Activated naive CD4-positive, alpha-beta T cell treated with anti-CD3 and anti-CD28 coated beads, Interleukin-2, amount 50 U/mL, for 24 hours (primary cell): ENCODE results near the gene ZNF813.
A peak's percentile ranks its signal among the peaks of the same experiment; 100 is the strongest.
"Not testable (repeated sequence)": the region's sequence is repeated elsewhere in the genome, so short reads cannot be mapped to it uniquely, and the experiment has no call there.

Experiments
- H3K27ac Mint-ChIP-seq: one replicate; pipeline ENCODE4 v1.8.0; 2021; ENCODE audit warnings: mild to moderate bottlenecking, mixed read lengths
- H3K27me3 Mint-ChIP-seq: one replicate; pipeline ENCODE4 v1.8.0; 2021; ENCODE audit warnings: mixed read lengths
- H3K36me3 Mint-ChIP-seq: one replicate; pipeline ENCODE4 v1.8.0; 2021; ENCODE audit warnings: mixed read lengths
- H3K4me1 Mint-ChIP-seq: one replicate; pipeline ENCODE4 v1.8.0; 2021; ENCODE audit warnings: mixed read lengths
- H3K4me3 Mint-ChIP-seq: one replicate; pipeline ENCODE4 v1.8.0; 2021; ENCODE audit warnings: mild to moderate bottlenecking, mixed read lengths
- H3K9me3 Mint-ChIP-seq: one replicate; pipeline ENCODE4 v1.8.0; 2021; ENCODE audit warnings: mixed read lengths

Gene ZNF813

DNA sequence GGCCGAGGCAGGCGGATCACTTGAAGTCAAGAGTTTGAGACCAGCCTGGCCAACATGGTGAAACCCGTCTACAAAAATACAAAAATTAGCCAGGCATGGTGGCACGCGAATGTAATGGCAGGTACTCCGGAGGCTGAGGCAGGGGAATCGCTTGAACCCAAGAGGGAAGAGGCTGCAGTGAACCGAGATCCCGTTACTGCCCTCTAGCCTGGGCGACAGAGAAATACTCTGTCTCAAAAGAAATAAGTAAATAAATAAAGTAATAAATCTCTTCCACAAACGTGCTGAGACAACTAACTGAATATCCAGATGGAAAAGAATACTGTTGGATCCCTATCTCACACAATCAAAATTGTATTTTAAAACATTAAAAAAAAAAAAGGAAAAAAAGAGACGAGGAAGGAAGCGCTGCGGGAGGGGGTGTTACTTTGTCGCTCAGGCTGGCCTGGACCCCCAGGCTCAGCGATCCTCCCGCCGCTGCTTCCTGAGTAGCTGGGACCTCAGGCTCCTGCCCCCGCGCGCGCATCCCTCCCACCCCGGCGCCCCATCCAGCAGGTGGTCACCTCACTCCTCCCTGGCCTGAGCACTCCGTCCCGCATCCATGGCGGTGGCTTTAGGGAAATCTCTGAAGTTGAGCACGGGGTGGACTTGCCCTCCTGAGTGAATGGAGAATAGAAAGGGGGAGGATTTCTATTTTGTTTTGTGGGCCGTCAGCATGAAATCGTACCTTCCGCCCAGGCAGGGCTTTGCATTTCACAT is 628 bp upstream of the ZNF813 start:
- H3K4me1 Mint-ChIP-seq, result peaks cover 35% of the 10 kb centered on the region
- peaks cover 11% of the 10 kb centered on the region for H3K27me3 Mint-ChIP-seq
- peaks cover 32% of the 10 kb centered on the region for H3K36me3 Mint-ChIP-seq
- peak overlapping the region; percentile 90 for H3K4me3 Mint-ChIP-seq
- no peak overlapping the region for H3K27ac Mint-ChIP-seq
- H3K9me3 Mint-ChIP-seq, result peaks cover 4% of the 10 kb centered on the region

DNA sequence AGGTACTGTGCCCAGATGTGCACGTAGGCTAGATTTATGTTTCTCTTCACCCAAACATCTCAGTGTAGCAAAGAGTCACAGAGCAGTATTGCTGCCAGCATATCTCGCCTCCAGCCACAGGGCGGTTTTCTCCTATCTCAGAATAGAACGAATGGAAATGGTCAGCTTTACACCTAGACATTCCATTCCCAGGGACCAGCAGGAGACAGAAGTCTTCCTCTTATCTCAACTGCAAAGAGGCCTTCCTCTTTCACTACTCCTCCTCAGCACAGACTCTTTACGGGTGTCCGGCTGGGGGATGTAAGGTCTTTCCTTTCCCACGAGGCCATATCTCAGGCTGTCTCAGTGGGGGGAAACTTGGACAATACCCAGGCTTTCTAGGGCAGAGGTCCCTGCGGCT is 1.1 kb downstream of the ZNF813 start:
- not testable (repeated sequence) for H3K27ac Mint-ChIP-seq, H3K27me3 Mint-ChIP-seq, H3K9me3 Mint-ChIP-seq
- Mint-ChIP-seq H3K36me3 (peaks cover 36% of the 10 kb centered on the region), H3K4me3 (peak overlapping the region; percentile 90), H3K4me1 (peaks cover 39% of the 10 kb centered on the region)

DNA sequence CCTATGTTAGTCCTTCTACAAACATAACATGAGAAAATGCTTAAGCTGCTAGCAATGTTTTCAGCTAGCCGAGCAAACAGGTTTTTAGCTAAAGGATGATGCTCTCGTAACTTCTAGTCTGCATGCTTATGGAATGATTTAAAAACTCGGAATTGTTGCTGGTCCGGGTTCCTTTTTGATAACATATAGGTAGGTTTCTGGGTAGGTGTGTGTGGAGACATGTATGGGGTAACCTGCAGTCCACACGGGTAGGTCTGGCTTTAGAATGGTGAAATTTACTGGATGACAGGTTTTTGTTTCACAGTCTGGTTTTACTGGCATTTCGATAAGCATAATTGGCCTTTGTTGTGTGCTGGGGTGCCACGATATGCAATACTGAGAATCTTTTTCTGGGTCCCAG is 4.4 kb downstream of the ZNF813 start:
- Mint-ChIP-seq H3K4me1 (peaks cover 41% of the 10 kb centered on the region), H3K27ac (no peak overlapping the region), H3K36me3 (peaks cover 54% of the 10 kb centered on the region), H3K27me3 (no peaks in the 10 kb centered on the region), H3K9me3 (no peaks in the 10 kb centered on the region), H3K4me3 (no peak overlapping the region)

DNA sequence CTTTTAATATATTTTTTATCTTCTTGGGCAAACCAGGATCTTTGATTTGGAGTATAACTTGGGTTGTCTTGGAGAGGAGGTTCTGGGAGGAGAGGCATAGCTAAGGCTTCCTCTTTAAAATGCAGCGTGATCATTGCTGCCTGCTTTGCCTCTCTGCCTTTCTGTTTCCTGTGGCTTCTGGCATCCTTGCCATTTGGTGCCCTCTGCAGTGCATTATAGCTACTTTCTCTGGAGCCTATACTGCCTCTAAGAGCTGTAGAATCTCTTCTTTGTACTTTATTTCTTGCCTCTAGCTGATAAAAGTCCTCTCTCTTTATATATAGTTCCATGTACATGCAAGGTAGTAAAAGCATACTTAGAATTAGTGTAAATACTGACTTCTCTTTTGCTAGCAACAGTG is 7.3 kb downstream of the ZNF813 start:
- H3K27ac Mint-ChIP-seq, H3K4me3 Mint-ChIP-seq, H3K9me3 Mint-ChIP-seq: not testable (repeated sequence)

DNA sequence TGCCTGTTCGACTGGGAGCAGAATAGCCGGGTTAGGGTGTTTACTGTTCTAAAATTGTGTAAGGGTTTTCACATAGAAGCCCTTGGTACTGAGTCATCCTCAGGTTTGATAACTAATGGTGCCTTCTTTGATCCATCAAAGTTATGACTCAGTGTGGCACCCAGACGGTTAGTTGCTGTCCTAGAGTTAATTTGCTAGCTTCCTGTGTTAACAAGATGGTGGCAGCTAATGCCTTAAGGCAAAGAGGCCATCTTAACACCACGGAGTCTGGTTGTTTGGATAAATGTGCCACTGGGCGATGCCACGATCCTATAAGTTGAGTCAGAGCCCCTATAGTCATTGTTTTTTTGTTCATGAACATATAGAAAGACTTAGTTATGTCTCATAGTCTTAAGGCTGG is 7.9 kb downstream of the ZNF813 start:
- H3K9me3 Mint-ChIP-seq, H3K27ac Mint-ChIP-seq, H3K27me3 Mint-ChIP-seq, H3K4me3 Mint-ChIP-seq: not testable (repeated sequence)
- H3K36me3 Mint-ChIP-seq, result peaks cover 70% of the 10 kb centered on the region
- H3K4me1 Mint-ChIP-seq, result peaks cover 15% of the 10 kb centered on the region

More for the DNA sequence above, 7.3 kb downstream of the ZNF813 start:
- H3K27me3 Mint-ChIP-seq, result not testable (repeated sequence)
- Mint-ChIP-seq H3K4me1 (peaks cover 19% of the 10 kb centered on the region), H3K36me3 (peaks cover 70% of the 10 kb centered on the region)

DNA sequence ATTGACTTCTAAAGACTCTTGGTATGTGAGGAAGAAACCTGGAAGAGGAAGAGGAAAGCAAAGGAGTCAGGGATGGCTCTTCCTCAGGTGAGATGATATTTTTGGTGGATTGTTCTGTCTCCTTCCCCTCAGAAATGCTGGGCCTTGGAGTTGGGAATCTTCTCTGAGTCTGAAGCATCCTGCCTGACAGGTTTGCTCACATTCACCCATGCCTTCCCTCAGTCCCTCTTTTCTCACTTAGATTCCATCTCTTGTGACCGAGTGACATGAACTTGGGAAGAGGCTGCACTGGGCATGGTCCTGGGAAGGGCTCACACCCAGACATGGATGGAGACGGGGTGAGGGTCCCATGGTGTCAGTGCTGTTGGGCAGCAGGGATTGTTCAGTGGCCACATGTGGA is 16.2 kb downstream of the ZNF813 start:
- H3K27ac Mint-ChIP-seq, H3K4me3 Mint-ChIP-seq, H3K27me3 Mint-ChIP-seq, H3K4me1 Mint-ChIP-seq: not testable (repeated sequence)
- peaks cover 77% of the 10 kb centered on the region for H3K36me3 Mint-ChIP-seq
- H3K9me3 Mint-ChIP-seq, result peaks cover 12% of the 10 kb centered on the region

DNA sequence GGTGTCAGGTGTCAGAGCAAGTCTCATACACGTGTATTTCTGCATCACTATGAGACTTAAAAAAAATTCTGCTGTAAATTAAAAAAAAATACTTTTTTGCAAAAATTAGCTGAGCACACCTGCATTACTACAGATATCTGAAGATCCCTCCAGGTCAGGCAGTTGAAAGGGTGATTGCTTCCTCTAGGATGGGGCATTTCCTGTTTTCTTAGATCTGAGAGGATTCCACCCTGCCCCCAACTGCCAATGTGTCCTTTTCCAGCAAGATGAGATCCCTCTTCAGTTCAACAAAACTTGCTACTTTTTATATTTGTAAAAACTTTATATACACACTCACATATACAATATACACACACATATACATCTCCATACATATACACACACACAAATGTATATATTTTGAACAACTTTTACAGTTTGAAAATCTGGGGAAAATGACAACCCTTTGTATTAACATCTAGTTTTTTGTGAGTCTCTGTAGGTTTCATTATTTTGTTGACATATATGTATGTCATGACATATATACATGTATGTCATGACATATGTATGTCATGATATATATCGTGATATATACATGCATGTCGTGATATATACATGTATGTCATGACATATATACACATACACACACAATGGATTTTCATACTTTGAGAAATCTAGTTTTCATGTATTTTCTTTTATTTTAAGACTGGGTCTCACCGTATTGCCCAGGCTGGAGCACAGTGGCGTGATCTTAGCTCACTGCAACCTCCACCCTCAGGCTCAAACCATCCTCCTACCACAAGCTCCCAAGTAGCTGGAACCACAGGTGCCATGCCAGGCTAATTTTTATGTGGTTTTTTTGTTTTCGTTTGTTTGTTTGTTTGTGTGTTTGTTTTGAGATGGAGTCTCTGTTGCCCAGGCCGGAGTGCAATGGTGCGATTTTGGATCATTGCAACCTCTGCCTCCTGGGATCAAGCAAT is 17.8 kb downstream of the ZNF813 start:
- Mint-ChIP-seq H3K27me3 (no peaks in the 10 kb centered on the region), H3K4me1 (no peaks in the 10 kb centered on the region), H3K4me3 (no peak overlapping the region), H3K36me3 (peaks cover 71% of the 10 kb centered on the region), H3K9me3 (peaks cover 7% of the 10 kb centered on the region), H3K27ac (no peak overlapping the region)

DNA sequence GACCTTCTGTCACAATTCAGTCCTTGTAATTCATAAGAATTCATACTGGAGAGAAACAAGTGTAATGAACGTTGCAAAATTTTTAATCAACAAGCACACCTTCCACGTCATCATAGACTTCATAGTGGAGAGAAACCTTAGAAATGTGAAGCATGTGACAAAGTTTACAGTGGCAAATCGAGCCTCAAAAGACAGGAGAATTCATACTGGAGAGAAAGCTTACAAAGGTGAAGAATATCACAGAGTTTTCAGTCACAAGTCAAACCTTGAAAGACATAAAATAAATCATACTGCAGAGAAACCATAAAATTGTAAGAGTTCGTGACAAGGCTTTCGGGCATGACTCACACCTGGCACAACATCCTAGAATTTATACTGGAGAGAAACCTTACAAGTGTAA is 24.6 kb downstream of the ZNF813 start:
- Mint-ChIP-seq H3K27ac (no peak overlapping the region), H3K4me3 (no peak overlapping the region), H3K36me3 (peaks cover 61% of the 10 kb centered on the region), H3K27me3 (no peaks in the 10 kb centered on the region), H3K4me1 (no peaks in the 10 kb centered on the region), H3K9me3 (peaks cover 32% of the 10 kb centered on the region)

DNA sequence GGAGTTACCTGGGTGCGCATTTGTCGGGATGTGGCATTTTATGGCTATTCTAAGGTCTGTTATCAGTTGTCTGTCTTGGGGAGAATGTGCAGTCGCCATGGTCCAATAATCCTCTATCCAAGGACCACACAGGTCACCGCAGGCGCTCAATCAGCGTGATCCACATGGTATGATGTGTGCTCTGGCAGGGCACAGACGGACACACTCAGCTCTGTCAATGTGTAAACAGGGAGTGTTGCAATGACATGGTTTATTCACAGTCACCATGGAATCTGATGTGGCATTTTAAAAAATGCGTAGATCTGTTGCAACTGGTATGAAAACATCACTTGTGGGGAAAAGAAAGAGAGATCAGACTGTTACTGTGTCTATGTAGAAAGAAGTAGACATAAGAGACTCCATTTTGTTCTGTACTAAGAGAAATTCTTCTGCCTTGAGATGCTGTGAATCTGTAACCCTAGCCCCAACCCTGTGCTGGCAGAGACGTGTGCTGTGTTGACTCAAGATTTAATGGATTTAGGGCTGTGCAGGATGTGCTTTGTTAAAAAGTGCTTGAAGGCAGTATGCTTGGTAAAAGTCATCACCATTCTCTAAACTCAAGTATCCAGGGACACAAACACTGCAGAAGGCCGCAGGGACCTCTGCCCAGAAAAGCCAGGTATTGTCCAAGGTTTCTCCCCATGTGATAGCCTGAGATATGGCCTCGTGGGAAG is 29.9 kb downstream of the ZNF813 start:
- Mint-ChIP-seq H3K9me3 (peaks cover 22% of the 10 kb centered on the region), H3K36me3 (peaks cover 29% of the 10 kb centered on the region)
- H3K27ac Mint-ChIP-seq, H3K4me1 Mint-ChIP-seq, H3K4me3 Mint-ChIP-seq, H3K27me3 Mint-ChIP-seq: not testable (repeated sequence)

DNA sequence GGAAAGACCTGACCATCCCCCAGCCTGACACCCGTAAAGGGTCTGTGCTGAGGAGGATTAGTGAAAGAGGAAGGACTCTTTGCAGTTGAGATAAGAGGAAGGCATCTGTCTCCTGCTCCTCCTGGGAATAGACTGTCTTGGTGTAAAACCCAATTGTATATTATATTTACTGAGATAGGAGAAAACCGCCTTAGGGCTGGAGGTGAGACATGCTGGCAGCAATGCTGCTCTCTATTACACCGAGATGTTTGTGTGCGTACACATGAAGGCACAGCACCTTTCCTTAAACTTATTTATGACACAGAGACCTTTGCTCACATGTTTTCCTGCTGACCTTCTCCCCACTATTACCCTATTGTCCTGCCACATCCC is 30.5 kb downstream of the ZNF813 start:
- H3K4me3 Mint-ChIP-seq, H3K4me1 Mint-ChIP-seq, H3K27me3 Mint-ChIP-seq, H3K27ac Mint-ChIP-seq: not testable (repeated sequence)
- Mint-ChIP-seq H3K36me3 (peaks cover 25% of the 10 kb centered on the region), H3K9me3 (peaks cover 19% of the 10 kb centered on the region)

DNA sequence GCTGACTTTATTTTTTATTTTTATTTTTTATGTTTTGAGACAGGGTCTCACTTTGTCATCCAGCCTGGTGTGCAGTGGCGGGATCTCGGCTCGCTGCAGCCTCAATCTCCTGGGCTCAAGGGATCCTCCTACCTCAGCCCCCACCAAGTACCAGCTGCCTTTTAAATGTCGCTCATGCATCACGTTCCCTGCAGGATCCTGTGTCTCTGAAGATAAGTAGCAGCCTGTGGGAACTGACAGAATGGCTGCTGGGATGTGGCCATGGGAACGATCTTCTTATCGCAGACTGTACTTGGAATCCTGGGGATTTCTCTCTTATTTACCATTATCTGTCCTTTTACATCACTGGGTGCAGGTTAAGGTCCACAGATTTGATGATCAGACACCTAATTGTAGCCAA is 35.6 kb downstream of the ZNF813 start:
- peaks cover 13% of the 10 kb centered on the region for H3K9me3 Mint-ChIP-seq
- not testable (repeated sequence) for H3K4me1 Mint-ChIP-seq, H3K36me3 Mint-ChIP-seq, H3K27ac Mint-ChIP-seq, H3K4me3 Mint-ChIP-seq, H3K27me3 Mint-ChIP-seq

DNA sequence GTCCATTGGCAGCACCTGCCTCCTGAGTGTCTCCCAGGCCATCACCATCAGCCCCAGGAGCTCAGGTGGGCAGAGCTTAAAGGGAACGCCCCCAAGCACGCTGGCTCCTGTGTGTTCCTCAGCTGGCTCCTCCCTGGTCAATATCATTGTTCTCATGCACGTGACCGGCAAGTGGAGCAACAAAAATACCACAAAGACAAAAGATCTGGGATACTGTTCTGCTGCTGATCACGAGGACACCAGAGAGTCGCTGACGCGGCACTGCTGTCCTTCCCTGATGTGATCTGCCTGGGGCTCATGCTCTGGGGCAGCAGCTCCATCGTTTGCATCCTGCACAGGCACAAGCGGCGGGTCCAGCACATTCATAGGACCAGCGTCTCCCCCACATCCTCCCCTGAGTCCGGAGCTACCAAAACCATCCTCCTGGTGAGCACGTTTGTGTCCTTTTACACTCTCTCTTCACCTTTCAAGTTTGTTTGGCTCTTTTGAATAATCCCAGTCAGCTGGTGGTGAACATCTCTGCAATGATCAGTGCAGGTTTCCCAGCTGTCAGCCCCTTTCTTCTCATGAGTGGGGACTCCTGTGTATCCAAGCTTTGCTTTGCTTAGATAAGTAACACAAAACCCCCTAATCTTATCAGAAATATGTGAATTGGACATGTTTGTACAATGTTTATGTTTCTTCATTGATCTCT is 36.3 kb downstream of the ZNF813 start:
- H3K4me3 Mint-ChIP-seq, H3K27ac Mint-ChIP-seq, H3K4me1 Mint-ChIP-seq, H3K27me3 Mint-ChIP-seq, H3K9me3 Mint-ChIP-seq, H3K36me3 Mint-ChIP-seq: not testable (repeated sequence)

DNA sequence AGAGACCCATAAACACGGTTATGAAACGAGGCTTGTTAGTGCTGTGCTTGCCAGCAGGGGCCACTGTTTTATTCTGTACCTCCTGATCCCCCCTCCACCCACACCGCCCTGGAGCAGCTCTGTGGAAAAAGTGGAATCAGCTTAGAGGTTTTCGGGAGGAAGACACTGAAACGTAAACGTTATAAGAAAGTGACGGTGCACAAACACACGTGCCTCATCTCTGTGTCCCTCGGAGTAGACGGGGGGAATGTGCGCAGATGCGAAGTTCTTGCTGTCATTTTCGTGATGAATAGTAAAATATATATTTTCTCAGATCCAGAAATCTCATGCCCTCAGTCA is 36.8 kb downstream of the ZNF813 start:
- not testable (repeated sequence) for H3K4me1 Mint-ChIP-seq, H3K27ac Mint-ChIP-seq, H3K27me3 Mint-ChIP-seq, H3K9me3 Mint-ChIP-seq, H3K36me3 Mint-ChIP-seq, H3K4me3 Mint-ChIP-seq

DNA sequence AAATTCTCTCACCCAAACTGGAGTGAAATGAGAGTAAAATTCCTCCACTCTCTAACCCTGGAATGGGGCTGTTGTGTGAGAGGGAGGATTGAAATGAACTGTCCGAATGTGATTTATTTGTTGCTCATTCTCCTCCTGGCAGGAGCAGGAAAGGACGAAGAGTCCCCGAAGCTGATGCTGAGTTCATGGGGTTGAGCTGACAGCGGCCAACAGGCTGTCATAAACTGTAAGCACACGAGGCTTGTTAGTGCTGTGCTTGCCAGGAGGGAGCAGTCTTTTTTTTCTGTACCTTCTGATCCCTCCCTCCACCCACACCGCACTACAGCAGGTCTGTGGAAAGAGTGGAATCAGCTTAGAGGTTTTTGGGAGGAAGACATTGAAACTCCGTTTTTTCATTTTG is 37.4 kb downstream of the ZNF813 start:
- peaks cover 7% of the 10 kb centered on the region for H3K27me3 Mint-ChIP-seq
- H3K36me3 Mint-ChIP-seq, result peaks cover 5% of the 10 kb centered on the region
- no peak overlapping the region for H3K27ac Mint-ChIP-seq
- no peaks in the 10 kb centered on the region for H3K4me1 Mint-ChIP-seq
- H3K9me3 Mint-ChIP-seq, result peaks cover 9% of the 10 kb centered on the region
- no peak overlapping the region for H3K4me3 Mint-ChIP-seq

DNA sequence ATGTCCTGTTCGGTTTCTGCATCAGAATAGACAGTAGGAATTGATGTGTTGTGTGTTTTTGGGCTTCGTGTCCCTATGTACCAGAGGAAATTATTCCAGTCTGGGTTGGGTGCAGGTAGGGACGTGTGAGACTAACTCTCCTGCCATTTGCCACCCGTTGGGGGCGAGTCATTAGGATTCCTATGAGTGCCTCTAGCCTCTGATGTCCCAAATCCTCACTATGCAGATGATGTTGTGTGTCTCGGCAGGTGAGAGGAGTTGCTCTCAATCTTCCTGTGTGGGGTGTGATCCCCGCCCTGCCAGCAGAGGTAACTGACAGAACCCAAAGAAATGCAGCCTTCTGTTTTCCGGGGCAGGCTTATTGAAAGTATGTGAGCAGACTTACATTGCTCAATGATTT is 39.2 kb downstream of the ZNF813 start:
- no peaks in the 10 kb centered on the region for H3K4me1 Mint-ChIP-seq
- H3K4me3 Mint-ChIP-seq, result no peak overlapping the region
- peaks cover 2% of the 10 kb centered on the region for H3K36me3 Mint-ChIP-seq
- no peak overlapping the region for H3K27ac Mint-ChIP-seq
- H3K9me3 Mint-ChIP-seq, result peaks cover 4% of the 10 kb centered on the region
- H3K27me3 Mint-ChIP-seq, result peaks cover 4% of the 10 kb centered on the region
